ENCODE data around the gene WNT8A. TPM values are rescaled to one million over a fixed set of nuclear protein-coding genes. Genes with fewer than 3 reads are reported as not detected.

WNT8A gene
- polyA plus RNA-seq, 10 donors: not detected

GRCh38 chr5:138140268-138140667, 56.4 kb downstream of the WNT8A start:
- no peak for DNase-seq

Other genes starting within 250 kb of the WNT8A start
- gene MYOT, start 216.2 kb upstream of the WNT8A start, polyA plus RNA-seq (ENCODE audit: insufficient read length in 10 of 10): 100 to 1,000 TPM; 120 to 384 (median 266) TPM
- gene PKD2L2, start 194.6 kb upstream of the WNT8A start, polyA plus RNA-seq (ENCODE audit: insufficient read length in 10 of 10): under 1 TPM; 0.22 to 0.59 (median 0.39) TPM
- gene FAM13B, start 51.0 kb upstream of the WNT8A start, polyA plus RNA-seq (ENCODE audit: insufficient read length in 10 of 10): 10 to 100 TPM; 17.1 to 26.6 (median 23.9) TPM
- 1 to 10 TPM in 5 of 10 donors, under 1 TPM in 5; 0.44 to 1.5 (median 1.1) TPM for gene NME5, start 55.4 kb downstream of the WNT8A start, polyA plus RNA-seq (ENCODE audit: insufficient read length in 10 of 10)
- 10 to 100 TPM; 32.9 to 77.1 (median 52.1) TPM for gene BRD8, start 94.6 kb downstream of the WNT8A start, polyA plus RNA-seq (ENCODE audit: insufficient read length in 10 of 10)
- gene KIF20A, start 95.1 kb downstream of the WNT8A start, polyA plus RNA-seq (ENCODE audit: insufficient read length in 10 of 10): 10 to 100 TPM; 13.8 to 34.5 (median 22.2) TPM
- gene CDC23, start 129.3 kb downstream of the WNT8A start, polyA plus RNA-seq (ENCODE audit: insufficient read length in 10 of 10): 10 to 100 TPM; 28.0 to 42.3 (median 36.8) TPM
- gene GFRA3, start 190.6 kb downstream of the WNT8A start, polyA plus RNA-seq (ENCODE audit: insufficient read length in 10 of 10): 10 to 100 TPM in 1 of 10 donors, 1 to 10 TPM in 9; 3.7 to 13.7 (median 5.5) TPM
- 1 to 10 TPM; 2.6 to 5.5 (median 4.0) TPM for gene CDC25C, start 247.8 kb downstream of the WNT8A start, polyA plus RNA-seq (ENCODE audit: insufficient read length in 10 of 10)

Data from muscle of back (tissue), 11 donors.